Spleen (tissue), 7 donors: Measurements from ENCODE around the gene SPATA2.

ENCODE experiments used
- CTCF ChIP-seq, 11 experiments: fragments of 200-600 bp in 7 of 11; fragments of 450-650 bp in 4 of 11; sonication (generic) in 4 of 11; IDR thresholded peaks in 8 of 11; conservative IDR thresholded peaks in 3 of 11; 1 replicate in 7 of 11; 2 replicates in 4 of 11; pipeline versions ENCODE4 v1.4.0 to v1.8.0; 2016 to 2021; ENCODE audit warnings: antibody characterized with exemption in 11 of 11, inconsistent platforms in 4 of 11, mild to moderate bottlenecking in 1 of 11
- POLR2A ChIP-seq, 3 donors: fragments of 450-650 bp; IDR thresholded peaks; one replicate each; pipeline ENCODE4 v1.5.1; 2017; ENCODE audit warnings: antibody characterized with exemption in 3 of 3, mild to moderate bottlenecking in 1 of 3
- POLR2AphosphoS5 ChIP-seq, 3 donors: sonication (generic); formaldehyde crosslinking; IDR thresholded peaks; one replicate each; pipeline ENCODE4 v1.5.1; 2017; ENCODE audit warnings: antibody characterized with exemption in 3 of 3
- donor health status: DM: no; HTN: no; CAD: no; lungs with moderate emphysema.
- donor health status: DM: no; HTN: no; CAD: no.
- donor health status: DM: no; HTN: no; CAD: no.

- TF ChIP-seq POLR2A (IDR thresholded peaks at IDR 0.05), result no peak
- no peak for TF ChIP-seq CTCF (IDR thresholded peaks at IDR 0.05 in 8 of 11, conservative IDR thresholded peaks at IDR 0.05 in 3 of 11)
- no peak for TF ChIP-seq POLR2AphosphoS5 (IDR thresholded peaks at IDR 0.05)
Observed at GRCh38 chr20:49872056-49872455, 43.3 kb downstream of the SPATA2 start.
